HepG2 (cell line): Measurements from ENCODE around the gene ALKBH5. TPM values are rescaled to one million over a fixed set of nuclear protein-coding genes. Genes with fewer than 3 reads are reported as not detected.

ENCODE experiments used
- HOXD1 ChIP-seq: sonication (generic); formaldehyde crosslinking; IDR thresholded peaks from 2 replicates; pipeline ENCODE4 v1.5.0; 2020; ENCODE audit warnings: missing genetic modification reagents
- NBN ChIP-seq: fragments of 450-650 bp; conservative IDR thresholded peaks from 2 replicates; pipeline ENCODE4 v1.6.1; 2017
- NRL ChIP-seq: sonication (generic); formaldehyde crosslinking; IDR thresholded peaks from 2 replicates; pipeline ENCODE4 v1.5.0; 2020; ENCODE audit warnings: missing genetic modification reagents, mild to moderate bottlenecking, moderate library complexity, borderline replicate concordance
- RBM22 ChIP-seq: fragments of 200-400 bp; formaldehyde crosslinking; optimal IDR thresholded peaks from 2 replicates; pipeline ENCODE3; 2017; ENCODE audit warnings: mild to moderate bottlenecking, low read length, moderate library complexity
- THYN1 ChIP-seq: sonication (generic); formaldehyde crosslinking; IDR thresholded peaks from 2 replicates; pipeline ENCODE4 v1.8.1; 2023; ENCODE audit warnings: low read depth, mild to moderate bottlenecking, moderate library complexity, missing genetic modification reagents, borderline replicate concordance
- ZBTB7A ChIP-seq: sonication (generic); formaldehyde crosslinking; IDR thresholded peaks from 2 replicates; pipeline ENCODE4 v1.8.0; 2022; ENCODE audit warnings: mild to moderate bottlenecking, missing genetic modification reagents
- ZMYM4 ChIP-seq: sonication (generic); formaldehyde crosslinking; IDR thresholded peaks from 2 replicates; pipeline ENCODE4 v1.8.1; 2023; ENCODE audit warnings: mild to moderate bottlenecking, missing genetic modification reagents
- ZNF468 ChIP-seq: sonication (generic); formaldehyde crosslinking; IDR thresholded peaks from 2 replicates; pipeline ENCODE4 v1.8.0; 2022; ENCODE audit warnings: mild to moderate bottlenecking, moderate library complexity, missing genetic modification reagents
- polyA plus RNA-seq, 8 experiments: library from polyadenylated mRNA; depleted of rRNA in 3 of 8; stranded (reverse) in 7 of 8; unstranded in 1 of 8; fragments of >200 nt; fragmentation: Illumina TruSeq in 4 of 8; extraction: Trizol in 4 of 8; gene quantifications; 2 replicates each; pipeline versions ENCODE4 v1.2.1 to v1.2.3, GENCODE V29; 2011 to 2016; ENCODE audit warnings: low read depth in 4 of 8, missing spikeins in 1 of 8, mixed read lengths in 1 of 8; ENCODE audit not compliant: insufficient read depth in 1 of 8
- total RNA-seq, 5 experiments: library from RNA; depleted of rRNA; stranded (reverse); fragments of >200 nt; fragmentation: Illumina TruSeq; extraction: Trizol; gene quantifications; 2 replicates each; pipeline ENCODE4 v1.2.3, GENCODE V29; 2016; ENCODE audit warnings: low read depth in 1 of 5
- TF ChIP-seq, protein P1 (sequence below): sonication (generic); formaldehyde crosslinking; IDR thresholded peaks from 2 replicates; pipeline ENCODE4 v1.4.0; 2020; ENCODE audit warnings: low read depth, mild to moderate bottlenecking, missing genetic modification reagents
- TF ChIP-seq, protein P2 (sequence below): sonication (generic); formaldehyde crosslinking; IDR thresholded peaks from 2 replicates; pipeline ENCODE4 v1.5.0; 2020; ENCODE audit warnings: mild to moderate bottlenecking, missing genetic modification reagents
- TF ChIP-seq, protein P3 (sequence below): sonication (generic); formaldehyde crosslinking; conservative IDR thresholded peaks from 2 replicates; pipeline ENCODE4 v1.4.0; 2020; ENCODE audit warnings: mild to moderate bottlenecking, missing genetic modification reagents, moderate library complexity
- TF ChIP-seq, protein P4 (sequence below): sonication (generic); formaldehyde crosslinking; IDR thresholded peaks from 2 replicates; pipeline ENCODE4 v1.4.0; 2020; ENCODE audit warnings: missing genetic modification reagents
- TF ChIP-seq, protein P5 (sequence below): sonication (generic); formaldehyde crosslinking; IDR thresholded peaks from 2 replicates; pipeline ENCODE4 v1.5.0; 2020; ENCODE audit warnings: mild to moderate bottlenecking, missing genetic modification reagents, borderline replicate concordance

The ALKBH5 gene
- total and polyA plus RNA-seq, 2 of the 13 experiments (the other 11 are each of a cell fraction or from before 2014, with no cell fraction given) = 68.9 to 76.9 TPM

DNA sequence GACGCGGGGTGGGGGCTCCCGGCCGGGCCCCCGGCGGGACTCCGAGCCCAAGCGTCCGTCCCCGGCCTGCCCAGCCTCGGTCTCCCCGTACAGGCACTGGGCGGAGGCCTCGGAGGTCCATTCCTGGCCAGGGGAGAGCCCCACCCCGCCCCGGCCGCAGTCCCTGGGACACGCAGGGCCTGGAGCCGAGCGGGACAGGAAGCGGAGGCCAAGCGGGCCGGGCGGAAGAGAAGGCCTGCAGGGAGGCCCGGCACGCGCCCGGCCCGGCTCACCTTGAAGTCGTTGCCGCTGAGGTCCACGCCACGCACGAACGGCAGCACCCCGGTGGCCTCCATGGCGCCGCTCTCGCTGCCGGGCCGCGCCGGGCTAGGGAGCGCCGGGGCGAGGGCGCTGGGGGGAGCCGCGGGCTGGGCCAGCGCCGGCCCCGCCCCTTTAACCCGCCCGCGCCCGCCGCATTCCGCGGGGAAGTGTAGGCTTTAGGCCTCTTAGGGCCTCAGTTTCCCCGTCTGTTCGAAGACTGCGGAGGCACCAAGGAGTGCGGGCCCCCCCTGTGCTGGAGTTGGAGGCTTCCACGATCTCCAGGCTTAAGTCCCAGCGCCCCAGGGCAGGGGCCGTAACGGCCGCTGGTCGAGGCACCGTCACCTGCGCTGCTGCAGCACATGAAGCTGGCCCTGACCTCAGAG, 74.9 kb downstream of the ALKBH5 start, which contains the start of gene FLII (continued):
- TF ChIP-seq, protein P1, sequence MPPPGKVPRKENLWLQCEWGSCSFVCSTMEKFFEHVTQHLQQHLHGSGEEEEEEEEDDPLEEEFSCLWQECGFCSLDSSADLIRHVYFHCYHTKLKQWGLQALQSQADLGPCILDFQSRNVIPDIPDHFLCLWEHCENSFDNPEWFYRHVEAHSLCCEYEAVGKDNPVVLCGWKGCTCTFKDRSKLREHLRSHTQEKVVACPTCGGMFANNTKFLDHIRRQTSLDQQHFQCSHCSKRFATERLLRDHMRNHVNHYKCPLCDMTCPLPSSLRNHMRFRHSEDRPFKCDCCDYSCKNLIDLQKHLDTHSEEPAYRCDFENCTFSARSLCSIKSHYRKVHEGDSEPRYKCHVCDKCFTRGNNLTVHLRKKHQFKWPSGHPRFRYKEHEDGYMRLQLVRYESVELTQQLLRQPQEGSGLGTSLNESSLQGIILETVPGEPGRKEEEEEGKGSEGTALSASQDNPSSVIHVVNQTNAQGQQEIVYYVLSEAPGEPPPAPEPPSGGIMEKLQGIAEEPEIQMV = no peak
- no peak for TF ChIP-seq THYN1 (CRISPR knock-in tag)
- TF ChIP-seq ZNF468 (CRISPR knock-in tag) = 0 out of 2 replicates have a peak, but pooled peaks have one; percentile 69
- 0 out of 2 replicates have a peak, but pooled peaks have one; percentile 31 for TF ChIP-seq ZMYM4 (CRISPR knock-in tag)
- TF ChIP-seq HOXD1 (CRISPR knock-in tag) = no peak
- TF ChIP-seq NBN = no peak
- TF ChIP-seq, protein P2, sequence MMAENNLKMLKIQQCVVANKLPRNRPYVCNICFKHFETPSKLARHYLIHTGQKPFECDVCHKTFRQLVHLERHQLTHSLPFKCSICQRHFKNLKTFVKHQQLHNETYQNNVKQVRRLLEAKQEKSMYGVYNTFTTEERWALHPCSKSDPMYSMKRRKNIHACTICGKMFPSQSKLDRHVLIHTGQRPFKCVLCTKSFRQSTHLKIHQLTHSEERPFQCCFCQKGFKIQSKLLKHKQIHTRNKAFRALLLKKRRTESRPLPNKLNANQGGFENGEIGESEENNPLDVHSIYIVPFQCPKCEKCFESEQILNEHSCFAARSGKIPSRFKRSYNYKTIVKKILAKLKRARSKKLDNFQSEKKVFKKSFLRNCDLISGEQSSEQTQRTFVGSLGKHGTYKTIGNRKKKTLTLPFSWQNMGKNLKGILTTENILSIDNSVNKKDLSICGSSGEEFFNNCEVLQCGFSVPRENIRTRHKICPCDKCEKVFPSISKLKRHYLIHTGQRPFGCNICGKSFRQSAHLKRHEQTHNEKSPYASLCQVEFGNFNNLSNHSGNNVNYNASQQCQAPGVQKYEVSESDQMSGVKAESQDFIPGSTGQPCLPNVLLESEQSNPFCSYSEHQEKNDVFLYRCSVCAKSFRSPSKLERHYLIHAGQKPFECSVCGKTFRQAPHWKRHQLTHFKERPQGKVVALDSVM = no peak; the same call in 1 of the 2 replicates
- TF ChIP-seq, protein P3, sequence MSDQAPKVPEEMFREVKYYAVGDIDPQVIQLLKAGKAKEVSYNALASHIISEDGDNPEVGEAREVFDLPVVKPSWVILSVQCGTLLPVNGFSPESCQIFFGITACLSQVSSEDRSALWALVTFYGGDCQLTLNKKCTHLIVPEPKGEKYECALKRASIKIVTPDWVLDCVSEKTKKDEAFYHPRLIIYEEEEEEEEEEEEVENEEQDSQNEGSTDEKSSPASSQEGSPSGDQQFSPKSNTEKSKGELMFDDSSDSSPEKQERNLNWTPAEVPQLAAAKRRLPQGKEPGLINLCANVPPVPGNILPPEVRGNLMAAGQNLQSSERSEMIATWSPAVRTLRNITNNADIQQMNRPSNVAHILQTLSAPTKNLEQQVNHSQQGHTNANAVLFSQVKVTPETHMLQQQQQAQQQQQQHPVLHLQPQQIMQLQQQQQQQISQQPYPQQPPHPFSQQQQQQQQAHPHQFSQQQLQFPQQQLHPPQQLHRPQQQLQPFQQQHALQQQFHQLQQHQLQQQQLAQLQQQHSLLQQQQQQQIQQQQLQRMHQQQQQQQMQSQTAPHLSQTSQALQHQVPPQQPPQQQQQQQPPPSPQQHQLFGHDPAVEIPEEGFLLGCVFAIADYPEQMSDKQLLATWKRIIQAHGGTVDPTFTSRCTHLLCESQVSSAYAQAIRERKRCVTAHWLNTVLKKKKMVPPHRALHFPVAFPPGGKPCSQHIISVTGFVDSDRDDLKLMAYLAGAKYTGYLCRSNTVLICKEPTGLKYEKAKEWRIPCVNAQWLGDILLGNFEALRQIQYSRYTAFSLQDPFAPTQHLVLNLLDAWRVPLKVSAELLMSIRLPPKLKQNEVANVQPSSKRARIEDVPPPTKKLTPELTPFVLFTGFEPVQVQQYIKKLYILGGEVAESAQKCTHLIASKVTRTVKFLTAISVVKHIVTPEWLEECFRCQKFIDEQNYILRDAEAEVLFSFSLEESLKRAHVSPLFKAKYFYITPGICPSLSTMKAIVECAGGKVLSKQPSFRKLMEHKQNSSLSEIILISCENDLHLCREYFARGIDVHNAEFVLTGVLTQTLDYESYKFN (CRISPR knock-in tag) = 0 out of 2 replicates have a peak, but pooled peaks have one; percentile 28
- TF ChIP-seq RBM22 = no peak
- TF ChIP-seq, protein P4, sequence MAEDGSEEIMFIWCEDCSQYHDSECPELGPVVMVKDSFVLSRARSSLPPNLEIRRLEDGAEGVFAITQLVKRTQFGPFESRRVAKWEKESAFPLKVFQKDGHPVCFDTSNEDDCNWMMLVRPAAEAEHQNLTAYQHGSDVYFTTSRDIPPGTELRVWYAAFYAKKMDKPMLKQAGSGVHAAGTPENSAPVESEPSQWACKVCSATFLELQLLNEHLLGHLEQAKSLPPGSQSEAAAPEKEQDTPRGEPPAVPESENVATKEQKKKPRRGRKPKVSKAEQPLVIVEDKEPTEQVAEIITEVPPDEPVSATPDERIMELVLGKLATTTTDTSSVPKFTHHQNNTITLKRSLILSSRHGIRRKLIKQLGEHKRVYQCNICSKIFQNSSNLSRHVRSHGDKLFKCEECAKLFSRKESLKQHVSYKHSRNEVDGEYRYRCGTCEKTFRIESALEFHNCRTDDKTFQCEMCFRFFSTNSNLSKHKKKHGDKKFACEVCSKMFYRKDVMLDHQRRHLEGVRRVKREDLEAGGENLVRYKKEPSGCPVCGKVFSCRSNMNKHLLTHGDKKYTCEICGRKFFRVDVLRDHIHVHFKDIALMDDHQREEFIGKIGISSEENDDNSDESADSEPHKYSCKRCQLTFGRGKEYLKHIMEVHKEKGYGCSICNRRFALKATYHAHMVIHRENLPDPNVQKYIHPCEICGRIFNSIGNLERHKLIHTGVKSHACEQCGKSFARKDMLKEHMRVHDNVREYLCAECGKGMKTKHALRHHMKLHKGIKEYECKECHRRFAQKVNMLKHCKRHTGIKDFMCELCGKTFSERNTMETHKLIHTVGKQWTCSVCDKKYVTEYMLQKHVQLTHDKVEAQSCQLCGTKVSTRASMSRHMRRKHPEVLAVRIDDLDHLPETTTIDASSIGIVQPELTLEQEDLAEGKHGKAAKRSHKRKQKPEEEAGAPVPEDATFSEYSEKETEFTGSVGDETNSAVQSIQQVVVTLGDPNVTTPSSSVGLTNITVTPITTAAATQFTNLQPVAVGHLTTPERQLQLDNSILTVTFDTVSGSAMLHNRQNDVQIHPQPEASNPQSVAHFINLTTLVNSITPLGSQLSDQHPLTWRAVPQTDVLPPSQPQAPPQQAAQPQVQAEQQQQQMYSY = no peak
- TF ChIP-seq NRL = no peak
- TF ChIP-seq, protein P5, sequence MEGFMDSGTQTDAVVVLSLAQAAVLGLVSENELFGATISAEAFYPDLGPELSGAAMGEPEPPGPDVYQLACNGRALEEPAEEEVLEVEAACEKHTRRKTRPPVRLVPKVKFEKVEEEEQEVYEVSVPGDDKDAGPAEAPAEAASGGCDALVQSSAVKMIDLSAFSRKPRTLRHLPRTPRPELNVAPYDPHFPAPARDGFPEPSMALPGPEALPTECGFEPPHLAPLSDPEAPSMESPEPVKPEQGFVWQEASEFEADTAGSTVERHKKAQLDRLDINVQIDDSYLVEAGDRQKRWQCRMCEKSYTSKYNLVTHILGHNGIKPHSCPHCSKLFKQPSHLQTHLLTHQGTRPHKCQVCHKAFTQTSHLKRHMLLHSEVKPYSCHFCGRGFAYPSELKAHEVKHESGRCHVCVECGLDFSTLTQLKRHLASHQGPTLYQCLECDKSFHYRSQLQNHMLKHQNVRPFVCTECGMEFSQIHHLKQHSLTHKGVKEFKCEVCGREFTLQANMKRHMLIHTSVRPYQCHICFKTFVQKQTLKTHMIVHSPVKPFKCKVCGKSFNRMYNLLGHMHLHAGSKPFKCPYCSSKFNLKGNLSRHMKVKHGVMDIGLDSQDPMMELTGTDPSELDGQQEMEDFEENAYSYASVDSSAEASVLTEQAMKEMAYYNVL = no peak
- TF ChIP-seq ZBTB7A = no peak
